ENCODE data around the gene FCMR. TPM values are rescaled to one million over a fixed set of nuclear protein-coding genes. Genes with fewer than 3 reads are reported as not detected.

The FCMR gene
- total and polyA plus RNA-seq, 9 donors: 0.38 to 8.4 (median 2.4) TPM

GRCh38 chr1:206939131-206939530 lies 17.4 kb upstream of the FCMR start:
- Histone ChIP-seq H3K27ac (no peak overlapping the region), H3K4me3 (no peak overlapping the region), H3K27me3 (no peaks in the 10 kb centered on the region), H3K4me1 (ENCODE audit: insufficient read depth) (no peaks in the 10 kb centered on the region), H3K9me3 (no peaks in the 10 kb centered on the region), H3K36me3 (no peaks in the 10 kb centered on the region)
- DNase-seq: no peak
- intact Hi-C loops (cut with DNase I): no loop called here
- WGBS, 3 donors: 90 to 95% (median 93%) methylated on average over 13 of the region's 13 CpGs
- TF ChIP-seq EP300 (IDR thresholded peaks at IDR 0.05) (no peak), CTCF (IDR thresholded peaks at IDR 0.05) (no peak), POLR2A (IDR thresholded peaks at IDR 0.05) (no peak)

- no peaks in the 10 kb centered on the region for H3K27me3 ChIP-seq
- no peak for DNase-seq
- no peaks in the 10 kb centered on the region for H3K9me3 ChIP-seq
- 90 to 95% (median 91%) methylated on average over 6 of the region's 6 CpGs for WGBS, 3 donors
- no peak overlapping the region for H3K27ac ChIP-seq
- no peaks in the 10 kb centered on the region for H3K4me1 ChIP-seq (ENCODE audit: insufficient read depth)
- H3K36me3 ChIP-seq: no peaks in the 10 kb centered on the region
- intact Hi-C loops (cut with DNase I): no loop called here
- no peak overlapping the region for H3K4me3 ChIP-seq
- TF ChIP-seq CTCF (IDR thresholded peaks at IDR 0.05): no peak
- TF ChIP-seq EP300 (IDR thresholded peaks at IDR 0.05): no peak
- no peak for TF ChIP-seq POLR2A (IDR thresholded peaks at IDR 0.05)
Observed at GRCh38 chr1:206937425-206937824, 15.7 kb upstream of the FCMR start.

DNA sequence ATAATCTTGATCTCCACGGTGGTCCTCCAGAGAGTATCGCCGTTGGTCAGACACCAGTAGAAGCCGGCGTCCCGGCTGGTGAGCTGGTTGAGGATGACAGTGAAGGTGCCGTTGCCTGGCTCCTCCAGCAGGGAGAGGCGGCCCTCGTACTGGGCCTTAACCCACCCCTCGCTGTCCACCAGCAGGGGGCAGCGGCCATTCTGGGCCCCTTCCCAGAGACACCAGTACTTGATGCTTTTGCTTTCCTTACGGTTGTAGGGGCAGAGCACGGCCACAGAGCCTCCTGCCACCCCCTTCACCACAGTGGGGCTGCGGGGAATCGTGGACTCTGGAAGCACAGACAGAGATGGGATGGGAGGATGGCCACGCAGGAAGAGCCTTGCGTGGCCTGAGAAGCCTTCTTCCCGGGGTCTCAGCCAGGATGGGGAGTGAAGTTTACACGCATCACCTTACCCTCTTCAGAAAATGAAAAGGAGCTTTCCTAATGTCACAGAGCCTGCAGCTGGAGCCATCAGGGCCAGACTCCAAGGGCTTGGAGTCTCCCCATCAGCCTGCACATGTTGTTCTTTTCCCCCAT lies 13.8 kb upstream of the FCMR start:
- Histone ChIP-seq H3K36me3 (no peaks in the 10 kb centered on the region), H3K9me3 (no peaks in the 10 kb centered on the region), H3K27ac (no peak overlapping the region), H3K27me3 (no peaks in the 10 kb centered on the region), H3K4me1 (ENCODE audit: insufficient read depth) (no peaks in the 10 kb centered on the region), H3K4me3 (no peak overlapping the region)
- TF ChIP-seq POLR2A (IDR thresholded peaks at IDR 0.05) (no peak), EP300 (IDR thresholded peaks at IDR 0.05) (no peak), CTCF (IDR thresholded peaks at IDR 0.05) (no peak)
- WGBS, 3 donors: 65 to 70% (median 66%) methylated on average over 19 of the region's 19 CpGs
- no peak for DNase-seq
- intact Hi-C loops (cut with DNase I): no loop called here

GRCh38 chr1:206933333-206933945 lies 11.7 kb upstream of the FCMR start:
- 72 to 81% (median 76%) methylated on average over 8 of the region's 8 CpGs for WGBS, 3 donors
- TF ChIP-seq EP300 (IDR thresholded peaks at IDR 0.05) (no peak), CTCF (IDR thresholded peaks at IDR 0.05) (no peak), POLR2A (IDR thresholded peaks at IDR 0.05) (no peak)
- no peak for DNase-seq
- no peaks in the 10 kb centered on the region for H3K9me3 ChIP-seq
- intact Hi-C loops (cut with DNase I): no loop called here
- H3K4me1 ChIP-seq (ENCODE audit: insufficient read depth): no peaks in the 10 kb centered on the region
- no peak overlapping the region for H3K4me3 ChIP-seq
- no peaks in the 10 kb centered on the region for H3K36me3 ChIP-seq
- H3K27ac ChIP-seq: no peak overlapping the region
- no peaks in the 10 kb centered on the region for H3K27me3 ChIP-seq

Measured in ovary (tissue), 9 donors.